ENCODE results near the gene PAPLN. TPM values are rescaled to one million over a fixed set of nuclear protein-coding genes. Genes with fewer than 3 reads are reported as not detected.
"Not testable (repeated sequence)": the region's sequence is repeated elsewhere in the genome, so short reads cannot be mapped to it uniquely, and the experiment has no call there.

Gene PAPLN
- total RNA-seq, 1 donor from 2014 or later, result 2.7 TPM

DNA sequence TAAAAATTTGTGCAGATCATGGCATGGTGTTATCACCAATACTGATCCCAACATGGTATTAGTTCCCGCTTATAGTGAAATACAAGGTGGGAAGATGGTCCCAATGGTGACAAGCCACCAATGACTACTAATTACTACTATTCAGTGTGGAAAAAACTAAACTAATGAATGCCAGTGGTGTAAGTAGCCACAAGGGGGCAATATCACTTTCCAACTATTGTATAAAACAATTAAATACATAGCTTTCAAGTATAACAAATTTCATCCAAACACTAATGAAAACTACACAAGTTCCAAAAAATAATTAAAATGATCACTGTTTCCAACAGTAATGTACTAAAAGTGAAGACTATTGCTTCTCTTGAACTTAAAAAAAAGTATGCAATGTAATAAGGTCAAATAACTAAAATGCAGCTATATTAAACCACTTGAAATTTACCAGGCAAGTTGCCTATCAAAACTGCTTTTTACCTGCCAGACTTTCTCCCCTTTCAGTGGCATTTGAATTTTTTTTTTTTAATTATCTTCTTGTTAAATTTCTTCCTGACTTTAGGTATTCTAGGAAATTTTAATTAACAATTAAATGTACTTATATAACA lies 58.0 kb downstream of the PAPLN start:
- Mint-ChIP-seq H3K4me1 (ENCODE audit: low read depth) (no peaks in the 10 kb centered on the region), H3K27ac (no peak overlapping the region), H3K36me3 (ENCODE audit: insufficient read depth) (peaks cover 10% of the 10 kb centered on the region), H3K27me3 (no peaks in the 10 kb centered on the region), H3K4me3 (ENCODE audit: low read depth) (no peak overlapping the region), H3K9me3 (ENCODE audit: low read depth) (no peaks in the 10 kb centered on the region)
- no peak for DNase-seq (ENCODE audit: low spot score, unreplicated experiment)
- TF ChIP-seq, protein P1, sequence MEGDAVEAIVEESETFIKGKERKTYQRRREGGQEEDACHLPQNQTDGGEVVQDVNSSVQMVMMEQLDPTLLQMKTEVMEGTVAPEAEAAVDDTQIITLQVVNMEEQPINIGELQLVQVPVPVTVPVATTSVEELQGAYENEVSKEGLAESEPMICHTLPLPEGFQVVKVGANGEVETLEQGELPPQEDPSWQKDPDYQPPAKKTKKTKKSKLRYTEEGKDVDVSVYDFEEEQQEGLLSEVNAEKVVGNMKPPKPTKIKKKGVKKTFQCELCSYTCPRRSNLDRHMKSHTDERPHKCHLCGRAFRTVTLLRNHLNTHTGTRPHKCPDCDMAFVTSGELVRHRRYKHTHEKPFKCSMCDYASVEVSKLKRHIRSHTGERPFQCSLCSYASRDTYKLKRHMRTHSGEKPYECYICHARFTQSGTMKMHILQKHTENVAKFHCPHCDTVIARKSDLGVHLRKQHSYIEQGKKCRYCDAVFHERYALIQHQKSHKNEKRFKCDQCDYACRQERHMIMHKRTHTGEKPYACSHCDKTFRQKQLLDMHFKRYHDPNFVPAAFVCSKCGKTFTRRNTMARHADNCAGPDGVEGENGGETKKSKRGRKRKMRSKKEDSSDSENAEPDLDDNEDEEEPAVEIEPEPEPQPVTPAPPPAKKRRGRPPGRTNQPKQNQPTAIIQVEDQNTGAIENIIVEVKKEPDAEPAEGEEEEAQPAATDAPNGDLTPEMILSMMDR (IDR thresholded peaks at IDR 0.05; ENCODE audit: unreplicated experiment), result peak; percentile 84

DNA sequence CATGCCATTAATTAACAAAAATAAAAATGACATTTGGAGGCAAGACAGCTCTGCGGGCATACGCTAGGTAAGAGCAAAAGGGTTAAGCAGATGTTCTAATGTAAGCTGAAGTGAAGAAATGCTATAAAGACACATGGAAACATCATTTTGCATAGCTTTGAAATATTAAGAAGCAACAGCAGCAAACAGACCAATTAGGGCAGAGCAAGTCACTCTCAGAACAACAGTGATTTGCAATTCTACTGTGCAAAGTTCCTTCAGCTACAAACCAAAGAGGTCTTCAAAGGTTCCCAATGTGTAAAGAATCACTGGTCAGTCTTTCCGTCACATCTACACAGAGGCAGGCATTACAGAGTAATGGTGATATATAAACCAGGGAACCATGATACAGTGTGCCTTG lies 68.2 kb downstream of the PAPLN start:
- no peaks in the 10 kb centered on the region for H3K27me3 Mint-ChIP-seq
- H3K9me3 Mint-ChIP-seq (ENCODE audit: low read depth), result no peaks in the 10 kb centered on the region
- TF ChIP-seq, protein P1 (IDR thresholded peaks at IDR 0.05; ENCODE audit: unreplicated experiment), result no peak
- DNase-seq (ENCODE audit: low spot score, unreplicated experiment), result no peak
- H3K4me1 Mint-ChIP-seq (ENCODE audit: low read depth), result no peaks in the 10 kb centered on the region
- H3K4me3 Mint-ChIP-seq (ENCODE audit: low read depth), result no peak overlapping the region
- no peak overlapping the region for H3K27ac Mint-ChIP-seq
- peaks cover 6% of the 10 kb centered on the region for H3K36me3 Mint-ChIP-seq (ENCODE audit: insufficient read depth)

DNA sequence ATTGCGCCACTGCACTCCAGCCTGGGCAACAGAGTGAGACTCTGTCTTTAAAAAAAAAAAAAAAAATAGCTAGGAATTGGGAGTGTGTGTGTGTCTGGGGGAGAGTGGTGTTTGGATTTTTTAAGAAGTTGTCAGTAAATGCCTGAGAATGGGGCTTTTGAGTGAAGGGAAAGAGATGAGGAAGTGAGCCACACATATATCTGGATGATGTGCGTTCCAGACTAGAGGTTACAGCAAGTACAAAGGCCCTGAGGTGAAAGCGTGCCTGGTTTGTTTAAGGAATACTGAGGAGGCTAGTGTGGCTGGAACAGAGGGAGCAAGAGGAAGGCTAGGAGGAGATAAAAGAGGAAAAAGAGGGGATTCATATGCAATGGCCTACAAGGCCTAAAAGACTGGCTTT lies 70.0 kb downstream of the PAPLN start:
- H3K27ac Mint-ChIP-seq, result no peak overlapping the region
- no peak overlapping the region for H3K4me3 Mint-ChIP-seq (ENCODE audit: low read depth)
- H3K27me3 Mint-ChIP-seq, result no peaks in the 10 kb centered on the region
- H3K36me3 Mint-ChIP-seq (ENCODE audit: insufficient read depth), result peaks cover 6% of the 10 kb centered on the region
- DNase-seq (ENCODE audit: low spot score, unreplicated experiment), result no peak
- TF ChIP-seq, protein P1 (IDR thresholded peaks at IDR 0.05; ENCODE audit: unreplicated experiment), result no peak
- H3K9me3 Mint-ChIP-seq (ENCODE audit: low read depth), result no peaks in the 10 kb centered on the region
- H3K4me1 Mint-ChIP-seq (ENCODE audit: low read depth), result no peaks in the 10 kb centered on the region

DNA sequence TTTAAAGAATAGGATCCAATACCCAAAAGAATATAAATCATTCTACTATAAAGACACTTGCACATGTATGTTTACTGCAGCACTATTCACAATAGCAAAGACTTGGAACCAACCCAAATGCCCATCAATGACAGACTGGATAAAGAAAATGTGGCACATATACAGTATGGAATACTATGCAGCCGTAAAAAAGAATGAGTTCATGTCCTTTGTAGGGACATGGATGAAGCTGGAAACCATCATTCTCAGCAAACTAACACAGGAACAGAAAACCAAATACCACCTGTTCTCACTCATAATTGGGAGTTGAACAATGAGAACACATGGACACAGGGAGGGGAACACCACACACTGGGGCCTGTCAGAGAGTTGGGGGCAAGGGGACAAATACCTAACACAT lies 71.9 kb downstream of the PAPLN start:
- not testable (repeated sequence) for H3K27me3 Mint-ChIP-seq; H3K4me3 Mint-ChIP-seq (ENCODE audit: low read depth); DNase-seq (ENCODE audit: low spot score, unreplicated experiment); H3K9me3 Mint-ChIP-seq (ENCODE audit: low read depth); H3K36me3 Mint-ChIP-seq (ENCODE audit: insufficient read depth); H3K4me1 Mint-ChIP-seq (ENCODE audit: low read depth); H3K27ac Mint-ChIP-seq

DNA sequence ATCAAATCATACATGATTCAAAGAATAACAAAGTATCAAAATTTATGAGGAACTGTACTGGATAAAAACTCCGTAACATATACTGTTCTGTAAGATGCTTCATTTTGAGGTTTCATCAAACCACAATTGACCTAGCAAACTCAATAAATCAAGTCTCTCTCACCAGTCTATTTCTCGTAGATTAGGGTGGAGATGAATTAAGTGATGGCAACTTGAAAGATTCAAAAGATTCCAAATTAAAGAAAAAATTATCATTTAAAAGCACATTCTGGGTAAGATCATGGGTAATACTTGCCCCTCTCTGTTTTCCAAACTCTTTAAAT lies 74.4 kb downstream of the PAPLN start:
- H3K27ac Mint-ChIP-seq, result no peak overlapping the region
- no peaks in the 10 kb centered on the region for H3K9me3 Mint-ChIP-seq (ENCODE audit: low read depth)
- no peak for DNase-seq (ENCODE audit: low spot score, unreplicated experiment)
- H3K4me1 Mint-ChIP-seq (ENCODE audit: low read depth), result peaks cover 3% of the 10 kb centered on the region
- no peak overlapping the region for H3K4me3 Mint-ChIP-seq (ENCODE audit: low read depth)
- H3K36me3 Mint-ChIP-seq (ENCODE audit: insufficient read depth), result peaks cover 5% of the 10 kb centered on the region
- TF ChIP-seq, protein P1 (IDR thresholded peaks at IDR 0.05; ENCODE audit: unreplicated experiment), result no peak
- no peaks in the 10 kb centered on the region for H3K27me3 Mint-ChIP-seq

DNA sequence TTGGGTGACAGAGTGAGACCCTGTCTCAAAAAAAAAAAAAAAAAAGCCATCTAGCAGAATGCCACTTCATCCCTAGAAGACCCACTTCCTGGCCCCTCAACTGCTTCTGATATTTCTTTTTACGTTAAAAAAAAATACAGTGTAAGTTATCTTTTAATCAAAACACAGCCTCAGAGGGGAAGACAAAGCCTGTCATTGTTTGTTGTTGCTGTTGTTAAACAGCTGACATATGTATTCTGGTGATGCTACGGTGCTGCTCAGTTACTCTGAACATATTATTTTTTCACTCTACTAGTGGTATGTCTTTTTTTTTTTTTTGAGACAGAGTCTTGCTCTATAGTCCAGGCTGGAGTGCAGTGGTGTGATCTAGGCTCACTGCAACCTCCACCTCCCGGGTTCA lies 75.4 kb downstream of the PAPLN start:
- no peaks in the 10 kb centered on the region for H3K27me3 Mint-ChIP-seq
- H3K27ac Mint-ChIP-seq, result no peak overlapping the region
- H3K4me1 Mint-ChIP-seq (ENCODE audit: low read depth), result peaks cover 3% of the 10 kb centered on the region
- no peaks in the 10 kb centered on the region for H3K9me3 Mint-ChIP-seq (ENCODE audit: low read depth)
- H3K4me3 Mint-ChIP-seq (ENCODE audit: low read depth), result no peak overlapping the region
- no peak for DNase-seq (ENCODE audit: low spot score, unreplicated experiment)
- TF ChIP-seq, protein P1 (IDR thresholded peaks at IDR 0.05; ENCODE audit: unreplicated experiment), result no peak
- H3K36me3 Mint-ChIP-seq (ENCODE audit: insufficient read depth), result peaks cover 3% of the 10 kb centered on the region
